Measurements from ENCODE around the gene SHISAL2B.

- TF ChIP-seq, protein P1, sequence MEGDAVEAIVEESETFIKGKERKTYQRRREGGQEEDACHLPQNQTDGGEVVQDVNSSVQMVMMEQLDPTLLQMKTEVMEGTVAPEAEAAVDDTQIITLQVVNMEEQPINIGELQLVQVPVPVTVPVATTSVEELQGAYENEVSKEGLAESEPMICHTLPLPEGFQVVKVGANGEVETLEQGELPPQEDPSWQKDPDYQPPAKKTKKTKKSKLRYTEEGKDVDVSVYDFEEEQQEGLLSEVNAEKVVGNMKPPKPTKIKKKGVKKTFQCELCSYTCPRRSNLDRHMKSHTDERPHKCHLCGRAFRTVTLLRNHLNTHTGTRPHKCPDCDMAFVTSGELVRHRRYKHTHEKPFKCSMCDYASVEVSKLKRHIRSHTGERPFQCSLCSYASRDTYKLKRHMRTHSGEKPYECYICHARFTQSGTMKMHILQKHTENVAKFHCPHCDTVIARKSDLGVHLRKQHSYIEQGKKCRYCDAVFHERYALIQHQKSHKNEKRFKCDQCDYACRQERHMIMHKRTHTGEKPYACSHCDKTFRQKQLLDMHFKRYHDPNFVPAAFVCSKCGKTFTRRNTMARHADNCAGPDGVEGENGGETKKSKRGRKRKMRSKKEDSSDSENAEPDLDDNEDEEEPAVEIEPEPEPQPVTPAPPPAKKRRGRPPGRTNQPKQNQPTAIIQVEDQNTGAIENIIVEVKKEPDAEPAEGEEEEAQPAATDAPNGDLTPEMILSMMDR (conservative IDR thresholded peaks at IDR 0.05): no peak
- no peak for TF ChIP-seq ZFX (IDR thresholded peaks at IDR 0.05)
Measured at GRCh38 chr5:64765804-64766504, 75.7 kb downstream of the SHISAL2B start.

All from C4-2B (cell line).